ENCODE data around the gene DENND1B.
"Not testable (repeated sequence)": the region's sequence is repeated elsewhere in the genome, so short reads cannot be mapped to it uniquely, and the experiment has no call there.

The DENND1B gene

DNA sequence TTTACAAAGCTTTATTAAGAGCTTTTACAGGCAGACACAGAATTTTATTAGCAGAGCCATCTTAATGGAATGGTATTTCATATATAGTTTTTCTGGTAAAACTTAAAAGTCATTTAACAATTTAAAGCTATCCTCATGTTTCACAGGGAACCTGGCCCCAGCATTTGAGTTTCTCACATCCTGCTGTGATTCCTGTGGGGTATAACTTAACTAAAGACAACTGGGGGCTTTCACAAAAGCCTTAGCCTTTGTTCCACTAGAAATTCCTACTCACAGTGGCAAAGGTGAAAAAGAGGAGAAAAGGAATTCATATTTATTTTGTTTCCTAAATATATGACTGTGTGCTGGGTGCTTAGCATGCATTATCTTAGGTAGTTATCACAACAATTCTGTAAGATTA, 233.9 kb downstream of the DENND1B start:
- DNase-seq = no peak

DNA sequence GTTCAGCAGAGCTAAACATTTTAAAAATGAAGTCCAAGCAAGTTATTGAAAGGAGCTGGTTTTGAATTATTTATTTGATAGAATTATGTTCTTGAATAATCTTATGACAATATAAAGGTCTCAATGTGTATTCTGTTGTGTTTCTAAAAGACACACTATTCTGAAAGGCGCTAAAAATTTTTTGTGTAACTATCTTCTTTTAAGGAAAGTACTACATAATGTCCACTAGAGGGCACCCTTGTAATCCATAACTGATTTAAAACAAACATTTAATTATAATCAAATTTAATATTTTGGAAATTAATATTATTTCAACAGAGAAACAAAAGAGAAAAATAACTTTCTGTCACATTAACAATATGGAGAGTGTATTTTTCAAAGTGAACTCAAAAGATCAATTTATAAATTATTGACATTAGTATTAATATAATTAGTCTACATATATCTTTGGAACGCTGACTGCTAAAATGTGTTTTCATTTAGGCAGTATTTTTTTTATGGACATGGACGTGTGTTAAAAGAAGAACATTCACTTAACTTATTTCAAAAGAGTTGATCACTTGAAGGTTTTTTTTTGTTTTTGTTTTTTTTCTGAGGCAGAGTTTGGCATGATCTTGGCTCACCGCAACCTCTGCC, 248.4 kb downstream of the DENND1B start:
- peak; percentile 61 for DNase-seq

- DNase-seq = peak; percentile 30
These were observed 254.1 kb downstream of the DENND1B start for GRCh38 chr1:197521118-197521739.

DNA sequence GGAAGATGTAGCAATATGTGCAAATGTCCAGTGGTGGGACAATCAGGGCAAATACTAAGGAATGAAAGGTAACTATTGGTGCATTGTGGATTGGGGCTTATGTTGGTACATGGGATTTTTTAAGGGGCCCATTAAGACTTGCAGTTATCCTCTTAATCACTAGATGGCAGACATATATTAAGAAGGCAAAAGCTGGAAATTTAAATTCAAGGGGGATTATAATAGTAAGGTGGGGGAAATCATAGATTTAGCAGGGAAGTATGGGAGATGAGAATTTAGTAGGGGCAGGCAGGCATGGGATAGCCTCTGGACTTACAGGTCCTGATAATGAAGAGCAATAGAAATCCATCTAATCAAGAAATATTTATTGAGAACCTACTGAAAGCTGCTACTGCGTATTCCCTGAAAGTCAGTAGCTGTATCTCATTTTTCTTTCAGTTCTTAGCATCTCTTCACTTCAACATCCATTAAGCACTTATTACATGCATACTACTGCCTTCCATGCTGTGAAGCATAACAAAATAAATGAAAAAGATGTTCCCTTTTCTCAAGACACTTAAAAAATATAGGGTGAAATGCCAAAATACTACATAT, 255.4 kb downstream of the DENND1B start:
- DNase-seq = peak; percentile 23

GRCh38 chr1:197515421-197515820, 259.9 kb downstream of the DENND1B start:
- DNase-seq = no peak

- no peak for DNase-seq
These were observed 264.4 kb downstream of the DENND1B start for GRCh38 chr1:197510691-197511378.

- DNase-seq = no peak
These were observed 278.6 kb downstream of the DENND1B start for GRCh38 chr1:197496722-197497121.

DNA sequence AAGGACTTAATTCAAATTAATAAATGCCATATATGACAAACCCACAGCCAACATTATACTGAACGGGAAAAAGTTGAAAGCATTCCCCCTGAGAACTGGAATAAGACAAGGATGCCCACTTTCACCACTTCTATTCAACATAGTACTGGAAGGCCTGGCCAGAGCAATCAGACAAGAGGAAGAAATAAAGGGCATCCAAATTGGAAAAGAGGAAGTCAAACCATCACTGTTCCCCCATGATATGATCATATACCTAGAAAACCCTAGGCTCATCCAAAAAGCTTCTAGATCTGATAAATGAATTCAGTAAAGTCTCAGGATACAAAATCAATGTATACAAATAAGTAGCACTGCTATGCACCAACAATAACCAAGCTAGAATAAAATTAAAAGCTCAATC, 283.8 kb downstream of the DENND1B start:
- not testable (repeated sequence) for DNase-seq

DNA sequence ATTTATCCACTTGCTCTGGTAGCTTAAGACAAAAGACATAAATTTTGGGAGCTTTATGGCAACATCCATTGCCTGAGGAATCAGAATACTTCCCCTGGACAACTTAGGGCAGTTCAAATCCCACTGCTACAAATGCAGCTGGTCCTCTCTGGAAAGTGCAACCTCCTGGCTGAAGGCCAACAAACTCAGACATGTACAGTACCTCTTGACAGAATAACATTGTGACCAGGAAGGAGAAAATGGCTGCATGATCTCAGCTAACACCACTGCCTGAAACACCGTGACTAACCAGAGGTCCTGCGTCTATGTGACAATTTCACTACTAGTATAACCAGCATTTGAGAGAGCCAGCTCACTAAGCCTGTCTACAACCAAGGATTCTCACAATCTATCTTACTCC, 288.3 kb downstream of the DENND1B start:
- no peak for DNase-seq

DNA sequence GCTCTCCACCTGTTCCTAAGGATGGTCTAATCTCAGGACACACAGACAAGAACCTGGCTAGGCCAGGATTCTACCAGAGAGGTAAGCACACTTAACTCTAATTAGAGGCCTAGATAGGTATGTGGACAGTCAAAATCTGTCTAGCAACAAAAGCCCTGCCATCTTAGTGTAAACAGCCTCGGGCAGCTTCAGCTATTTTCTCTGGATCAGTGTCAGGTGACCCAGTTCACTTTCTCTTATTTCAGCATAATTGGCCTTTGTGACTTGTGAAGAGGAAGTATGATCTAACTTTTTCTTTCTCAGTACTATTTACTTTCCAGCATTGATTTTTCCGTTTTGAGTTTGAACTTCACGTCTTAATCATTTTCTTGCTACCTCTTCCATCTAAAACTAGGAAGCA, 289.5 kb downstream of the DENND1B start:
- DNase-seq = no peak

DNA sequence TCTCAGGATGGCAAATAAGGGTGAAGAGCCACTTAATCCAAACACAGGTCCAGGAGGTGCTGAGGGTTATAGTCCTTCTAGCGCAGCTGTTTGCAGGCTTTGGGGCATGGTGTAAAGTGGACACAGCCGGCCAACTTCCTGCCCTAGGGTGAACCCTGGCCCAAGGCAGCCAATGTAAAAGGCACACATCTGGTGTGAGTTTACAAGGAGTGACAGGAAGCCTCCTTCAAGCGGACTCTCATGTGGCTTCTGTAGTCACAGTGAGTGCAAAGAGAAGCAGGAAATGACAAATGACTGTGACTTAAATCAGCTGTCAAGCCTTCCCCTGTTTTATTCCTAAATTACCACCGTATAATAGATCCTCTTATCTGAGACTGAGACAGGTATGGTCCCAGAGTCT, 294.2 kb downstream of the DENND1B start:
- DNase-seq = peak; percentile 39

- DNase-seq = no peak
These were observed 294.8 kb downstream of the DENND1B start for GRCh38 chr1:197480446-197480845.

DNA sequence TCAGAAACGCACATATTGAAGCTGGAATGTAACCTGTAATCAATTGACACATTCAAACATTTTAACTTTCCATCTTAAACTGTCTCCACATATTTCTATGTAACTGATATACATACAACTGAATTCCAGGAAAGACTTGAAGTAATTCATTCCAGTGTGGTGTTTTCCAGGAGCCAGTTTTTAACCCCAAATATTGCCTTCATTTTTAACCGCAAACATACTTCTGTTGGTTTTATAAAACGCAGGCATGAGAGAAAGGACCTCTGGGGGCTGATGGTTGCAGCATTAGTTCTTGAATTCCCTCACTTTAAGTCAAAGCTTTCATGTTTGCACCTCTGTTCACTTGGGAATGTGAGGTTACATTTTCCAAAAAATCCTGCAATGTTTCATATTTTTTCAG, 303.1 kb downstream of the DENND1B start:
- no peak for DNase-seq

DNA sequence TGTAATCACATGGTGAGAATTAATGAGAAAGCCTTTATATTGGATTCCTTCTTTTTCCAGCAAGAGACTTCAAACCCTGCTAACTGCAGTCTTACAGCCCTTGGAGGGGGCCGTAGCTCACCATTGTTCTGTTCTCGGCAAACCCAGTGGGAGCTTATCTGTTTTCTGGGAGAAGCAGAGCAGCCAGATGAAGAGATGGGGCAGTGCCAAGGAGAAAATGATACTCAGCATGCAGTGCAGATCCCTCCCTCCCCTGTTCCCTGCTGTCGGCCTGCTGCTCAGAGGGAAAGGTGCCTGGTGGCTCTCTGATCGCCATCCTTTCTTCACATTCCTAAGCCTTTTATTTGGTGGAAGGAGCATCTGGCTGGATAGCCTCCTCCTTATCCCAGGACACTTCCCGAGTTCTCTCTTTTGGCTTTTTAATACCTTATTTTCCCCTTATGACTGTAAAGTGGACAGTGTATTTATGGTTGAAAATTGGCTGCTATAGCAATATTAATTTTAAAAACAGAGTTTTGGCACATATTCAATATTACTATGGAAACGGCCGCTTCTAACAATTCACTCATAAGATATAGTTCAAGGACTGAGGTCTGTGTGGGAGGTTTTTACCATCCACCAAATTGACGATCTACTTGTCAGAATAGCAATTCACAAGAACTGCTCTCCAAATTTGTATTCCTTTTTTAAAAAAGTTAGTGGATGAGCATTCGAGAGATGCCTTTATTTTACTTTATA, 303.9 kb downstream of the DENND1B start:
- DNase-seq = no peak

DNA sequence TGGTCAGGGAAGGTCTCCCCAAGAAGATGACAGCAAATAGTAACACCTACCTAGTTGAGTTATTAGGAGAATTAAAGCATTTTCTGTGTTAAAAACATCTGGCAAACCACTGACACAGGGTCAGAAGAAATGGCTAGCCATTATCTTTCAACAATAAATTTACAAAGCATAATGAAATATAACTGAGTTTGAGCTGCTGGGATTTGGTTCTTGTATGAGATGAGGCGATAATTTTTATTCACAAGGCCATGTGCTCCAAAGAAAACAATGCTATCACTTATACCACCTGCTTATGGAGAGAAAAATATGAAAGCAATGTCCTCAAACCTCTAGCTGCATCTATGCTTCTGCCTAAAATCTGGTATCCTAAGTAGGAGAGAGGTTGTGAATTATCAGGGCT, 304.9 kb downstream of the DENND1B start:
- DNase-seq = no peak

- DNase-seq = no peak
These were observed 305.6 kb downstream of the DENND1B start for GRCh38 chr1:197469620-197470210.

- no peak for DNase-seq
These were observed 306.6 kb downstream of the DENND1B start for GRCh38 chr1:197468543-197469175.

DNA sequence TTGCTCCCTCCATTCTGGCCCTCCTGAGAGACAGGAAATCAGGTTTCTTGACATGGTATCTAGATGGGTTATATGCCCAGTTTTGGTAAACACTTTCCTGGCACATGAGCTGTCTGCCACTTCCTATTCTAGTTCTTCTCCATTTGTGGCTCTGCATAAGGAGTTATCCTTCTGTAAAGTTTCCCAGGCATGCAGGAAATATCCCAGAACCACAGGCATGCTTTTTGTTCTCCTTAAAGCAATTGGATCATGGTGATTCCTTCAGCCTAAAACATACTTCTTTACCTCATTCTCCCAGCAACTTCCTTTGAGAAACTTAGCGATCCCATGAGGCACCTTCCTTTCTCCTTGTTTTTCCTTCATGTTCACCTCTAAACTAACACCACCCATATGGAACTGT, 307.4 kb downstream of the DENND1B start:
- DNase-seq = peak; percentile 16

GRCh38 chr1:197466813-197467212, 308.5 kb downstream of the DENND1B start:
- DNase-seq = no peak

- no peak for DNase-seq
These were observed 309.6 kb downstream of the DENND1B start for GRCh38 chr1:197465528-197466327.

DNA sequence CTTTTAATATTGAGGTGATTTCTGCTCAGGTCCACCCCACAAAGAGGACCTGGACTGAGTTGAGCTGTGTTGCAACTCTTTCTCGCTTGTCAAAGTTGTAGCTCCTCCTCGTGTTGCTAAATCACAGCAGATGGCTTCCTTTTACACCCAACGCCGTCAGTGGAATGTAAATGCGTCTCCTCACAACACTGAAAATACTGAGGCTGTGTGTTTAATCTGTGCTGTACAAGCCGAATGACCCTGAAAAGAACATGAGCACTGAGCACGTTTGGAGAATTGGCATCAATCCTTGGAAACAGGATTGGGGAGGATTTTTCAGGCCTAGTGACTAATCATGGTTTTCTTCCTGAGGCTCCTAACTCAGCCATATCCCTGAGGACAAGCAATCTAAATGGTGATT, 311.2 kb downstream of the DENND1B start:
- peak; percentile 68 for DNase-seq

All from HCEC 1CT (cell line).